SKM-1 treated with dmso at 0.1 percent for 144 hours (cell line): ENCODE data around the gene ANKFY1.

ENCODE experiments used
- DNase-seq: peaks from one replicate; lab custom pipeline; 2025; ENCODE audit not compliant: unreplicated experiment; lab: John Stamatoyannopoulos, UW

The ANKFY1 gene

DNA sequence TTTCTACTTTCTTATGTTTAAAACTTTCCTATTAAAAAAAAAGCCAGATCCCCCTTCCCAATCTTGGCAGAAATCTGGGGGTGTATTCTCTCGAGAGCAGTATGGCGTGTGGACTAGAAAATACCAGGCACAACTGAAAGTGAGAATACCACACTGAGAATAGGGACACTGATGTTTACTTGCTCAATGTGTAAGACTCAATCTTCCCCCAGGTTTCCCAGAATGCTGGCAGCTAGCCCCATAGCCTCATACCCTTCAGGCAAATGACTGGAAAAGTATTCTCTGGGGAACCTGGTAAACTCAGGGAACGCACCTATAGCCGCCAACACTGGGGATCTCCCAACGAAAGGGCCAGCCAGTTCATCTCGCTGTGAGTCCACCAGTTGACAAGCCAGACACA is 136.2 kb downstream of the ANKFY1 start:
- DNase-seq = no peak

DNA sequence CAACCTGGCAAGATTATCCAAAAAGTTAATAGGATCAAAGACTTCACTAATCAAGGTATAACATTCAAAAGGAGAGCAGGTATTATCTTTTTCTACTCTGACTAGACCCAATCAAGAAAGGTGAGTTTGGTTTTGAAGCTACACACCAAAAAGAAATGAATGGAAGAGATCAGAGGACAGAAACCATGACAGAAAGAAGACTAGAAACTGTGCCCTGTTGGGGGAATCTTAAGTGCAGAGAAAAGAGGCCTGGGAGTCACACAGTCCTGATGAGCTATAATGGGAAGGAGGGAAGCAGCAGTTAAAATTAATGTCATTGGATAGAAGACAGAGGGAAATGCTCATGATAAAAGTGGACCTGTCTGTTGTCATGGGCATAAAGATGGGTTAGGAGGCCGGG is 138.2 kb downstream of the ANKFY1 start:
- no peak for DNase-seq

DNA sequence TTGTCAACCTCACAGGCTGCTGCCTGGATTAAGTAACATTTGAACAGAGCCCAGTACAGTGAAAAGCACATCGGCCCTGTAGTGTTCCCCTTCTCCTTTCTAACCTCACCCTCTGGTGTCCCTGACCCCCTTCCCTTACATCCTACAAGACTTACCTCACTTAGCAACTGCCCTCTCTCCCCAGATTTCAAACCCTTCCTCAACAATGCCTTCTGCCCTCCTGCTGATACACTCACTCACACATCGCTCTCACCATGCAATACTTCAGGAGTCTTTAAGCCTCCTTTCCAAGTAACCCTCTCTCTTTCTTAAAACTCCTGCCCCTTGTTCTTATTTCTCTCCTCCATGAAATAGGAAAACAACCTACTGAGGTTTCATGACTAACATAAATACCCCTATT is 138.8 kb downstream of the ANKFY1 start:
- no peak for DNase-seq

DNA sequence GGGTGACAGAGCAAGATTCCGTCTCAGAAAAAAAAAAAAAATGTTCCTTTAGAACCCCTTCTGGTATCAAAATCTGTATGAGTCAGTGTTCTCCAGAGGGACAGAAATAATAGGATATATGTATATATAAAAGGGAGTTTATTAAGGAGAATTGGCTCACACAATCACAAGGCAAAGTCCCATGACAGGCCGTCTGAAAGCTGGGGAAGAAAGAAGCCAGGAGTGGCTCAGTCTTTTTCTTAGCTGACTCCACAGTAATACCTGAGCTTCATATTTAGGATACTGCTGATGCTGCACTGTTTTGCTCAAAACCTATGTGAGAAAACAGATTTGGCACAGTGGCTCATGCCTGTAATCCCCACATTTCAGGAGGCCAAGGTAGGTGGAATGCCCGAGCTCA is 143.4 kb downstream of the ANKFY1 start:
- no peak for DNase-seq

DNA sequence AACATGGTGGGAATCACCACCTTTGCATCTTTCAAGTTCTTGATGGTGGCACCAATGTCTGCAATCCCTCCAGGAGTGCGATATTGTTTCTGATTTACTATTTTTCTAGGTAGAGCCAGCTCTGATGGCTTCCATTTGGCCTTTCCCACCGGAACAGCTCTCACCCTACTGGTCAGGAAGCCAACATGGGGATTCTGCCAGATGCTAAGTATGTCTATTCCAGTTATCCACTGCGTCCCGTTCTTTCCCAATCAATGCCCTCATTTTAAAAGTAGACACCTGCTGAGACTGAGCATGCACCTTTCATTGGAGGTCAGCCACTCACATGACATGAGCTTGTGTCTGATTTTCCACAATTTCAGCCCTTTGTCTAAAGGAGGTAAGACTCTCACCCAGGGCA is 144.5 kb downstream of the ANKFY1 start:
- no peak for DNase-seq

DNA sequence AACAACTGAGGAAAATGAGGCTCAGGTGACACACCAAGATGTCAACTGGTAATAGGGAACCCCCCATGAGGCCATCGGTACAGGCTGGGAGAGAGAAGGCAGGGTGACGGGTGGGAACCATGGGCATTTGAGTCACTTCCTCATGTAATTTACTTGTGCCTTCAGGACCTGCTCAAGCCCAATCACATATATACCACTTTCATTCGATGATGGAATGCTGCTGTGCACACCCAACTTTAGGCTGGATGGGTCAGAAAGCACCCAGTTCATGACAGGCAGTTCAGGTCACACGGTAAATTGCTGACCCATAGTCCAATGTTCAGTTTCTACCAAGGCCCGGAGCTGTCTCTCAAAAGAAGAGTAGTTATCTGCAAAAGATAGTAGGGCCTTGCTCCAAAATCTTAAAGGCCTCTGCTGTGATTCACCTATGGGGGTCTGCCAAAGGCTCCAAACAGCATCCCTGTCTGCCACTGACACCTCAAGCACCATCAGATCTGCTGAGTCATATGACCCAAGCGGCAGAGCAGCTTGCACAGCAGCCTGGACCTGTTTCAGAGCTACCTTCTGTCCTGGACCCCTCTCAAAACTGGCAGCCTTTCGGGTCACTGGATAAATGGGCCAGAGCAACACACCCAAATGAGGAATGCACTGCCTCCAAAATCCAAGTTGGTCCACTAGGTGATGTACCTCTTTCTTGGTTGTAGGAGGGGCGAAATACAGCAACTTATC is 145.6 kb downstream of the ANKFY1 start:
- DNase-seq = no peak

GRCh38 chr17:4116516-4116915 is 147.3 kb downstream of the ANKFY1 start:
- no peak for DNase-seq
